Measurements from ENCODE around the gene TM7SF2. TPM values are rescaled to one million over a fixed set of nuclear protein-coding genes. Genes with fewer than 3 reads are reported as not detected.

Gene TM7SF2
- total RNA-seq, 1 donor from 2014 or later, result 36.1 TPM

GRCh38 chr11:65087216-65087615 is 24.5 kb upstream of the TM7SF2 start:
- Histone ChIP-seq H3K27me3 (no peaks in the 10 kb centered on the region), H3K36me3 (no peaks in the 10 kb centered on the region), H3K9ac (no peak overlapping the region), H3K27ac (no peak overlapping the region), H2AFZ (replicated peaks) (no peak overlapping the region), H3K79me2 (ENCODE audit: low read depth) (peaks cover 28% of the 10 kb centered on the region), H3F3A (ENCODE audit: low read depth) (peaks cover 8% of the 10 kb centered on the region), H3K4me1 (peaks cover 14% of the 10 kb centered on the region), H3K4me3 (no peak overlapping the region), H4K20me1 (ENCODE audit: low read depth) (no peaks in the 10 kb centered on the region), H3K9me3 (ENCODE audit: low read depth) (no peaks in the 10 kb centered on the region), H3K4me2 (no peak overlapping the region)
- Mint-ChIP-seq H3K27me3 (ENCODE audit: insufficient read depth, low read depth) (peaks cover 9% of the 10 kb centered on the region), H3K9me3 (no peaks in the 10 kb centered on the region), H3K36me3 (peaks cover 6% of the 10 kb centered on the region), H3K27ac (no peak overlapping the region), H3K4me1 (peaks cover 20% of the 10 kb centered on the region), H3K4me3 (peak overlapping the region; percentile 48)
- TF ChIP-seq EZH2 (IDR thresholded peaks at IDR 0.05) (no peak), EZH2phosphoT487 (IDR thresholded peaks at IDR 0.05) (no peak)
- TF ChIP-seq, protein P1, sequence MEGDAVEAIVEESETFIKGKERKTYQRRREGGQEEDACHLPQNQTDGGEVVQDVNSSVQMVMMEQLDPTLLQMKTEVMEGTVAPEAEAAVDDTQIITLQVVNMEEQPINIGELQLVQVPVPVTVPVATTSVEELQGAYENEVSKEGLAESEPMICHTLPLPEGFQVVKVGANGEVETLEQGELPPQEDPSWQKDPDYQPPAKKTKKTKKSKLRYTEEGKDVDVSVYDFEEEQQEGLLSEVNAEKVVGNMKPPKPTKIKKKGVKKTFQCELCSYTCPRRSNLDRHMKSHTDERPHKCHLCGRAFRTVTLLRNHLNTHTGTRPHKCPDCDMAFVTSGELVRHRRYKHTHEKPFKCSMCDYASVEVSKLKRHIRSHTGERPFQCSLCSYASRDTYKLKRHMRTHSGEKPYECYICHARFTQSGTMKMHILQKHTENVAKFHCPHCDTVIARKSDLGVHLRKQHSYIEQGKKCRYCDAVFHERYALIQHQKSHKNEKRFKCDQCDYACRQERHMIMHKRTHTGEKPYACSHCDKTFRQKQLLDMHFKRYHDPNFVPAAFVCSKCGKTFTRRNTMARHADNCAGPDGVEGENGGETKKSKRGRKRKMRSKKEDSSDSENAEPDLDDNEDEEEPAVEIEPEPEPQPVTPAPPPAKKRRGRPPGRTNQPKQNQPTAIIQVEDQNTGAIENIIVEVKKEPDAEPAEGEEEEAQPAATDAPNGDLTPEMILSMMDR (IDR thresholded peaks at IDR 0.05), result no peak
- no peak for DNase-seq (ENCODE audit: low spot score)

DNA sequence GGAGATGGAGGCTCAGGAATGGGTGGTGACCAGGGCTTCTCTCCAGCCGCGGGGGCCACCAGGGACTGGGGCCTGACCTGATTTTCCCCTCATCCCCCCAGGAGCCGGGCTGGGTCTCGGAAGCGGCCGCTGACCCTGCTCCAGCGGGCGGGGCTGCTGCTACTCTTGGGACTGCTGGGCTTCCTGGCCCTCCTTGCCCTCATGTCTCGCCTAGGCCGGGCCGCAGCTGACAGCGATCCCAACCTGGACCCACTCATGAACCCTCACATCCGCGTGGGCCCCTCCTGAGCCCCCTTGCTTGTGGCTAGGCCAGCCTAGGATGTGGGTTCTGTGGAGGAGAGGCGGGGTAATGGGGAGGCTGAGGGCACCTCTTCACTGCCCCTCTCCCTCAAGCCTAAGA is 23.8 kb upstream of the TM7SF2 start:
- H3K4me3 Mint-ChIP-seq, result no peak overlapping the region
- Histone ChIP-seq H3K9ac (no peak overlapping the region), H4K20me1 (ENCODE audit: low read depth) (no peaks in the 10 kb centered on the region), H3F3A (ENCODE audit: low read depth) (peaks cover 8% of the 10 kb centered on the region), H2AFZ (replicated peaks) (no peak overlapping the region), H3K79me2 (ENCODE audit: low read depth) (peaks cover 22% of the 10 kb centered on the region), H3K36me3 (no peaks in the 10 kb centered on the region), H3K27me3 (no peaks in the 10 kb centered on the region), H3K4me3 (no peak overlapping the region), H3K27ac (no peak overlapping the region), H3K4me1 (peaks cover 10% of the 10 kb centered on the region), H3K9me3 (ENCODE audit: low read depth) (no peaks in the 10 kb centered on the region), H3K4me2 (no peak overlapping the region)
- TF ChIP-seq EZH2 (IDR thresholded peaks at IDR 0.05) (no peak), EZH2phosphoT487 (IDR thresholded peaks at IDR 0.05) (no peak)
- TF ChIP-seq, protein P1 (IDR thresholded peaks at IDR 0.05), result no peak
- no peaks in the 10 kb centered on the region for H3K9me3 Mint-ChIP-seq
- peaks cover 9% of the 10 kb centered on the region for H3K27me3 Mint-ChIP-seq (ENCODE audit: insufficient read depth, low read depth)
- peaks cover 17% of the 10 kb centered on the region for H3K4me1 Mint-ChIP-seq
- no peak for DNase-seq (ENCODE audit: low spot score)
- H3K36me3 Mint-ChIP-seq, result peaks cover 5% of the 10 kb centered on the region
- H3K27ac Mint-ChIP-seq, result no peak overlapping the region

- Histone ChIP-seq H3K9ac (no peak overlapping the region), H3K36me3 (no peaks in the 10 kb centered on the region), H3K4me2 (no peak overlapping the region), H4K20me1 (ENCODE audit: low read depth) (no peaks in the 10 kb centered on the region), H3K4me3 (no peak overlapping the region), H3F3A (ENCODE audit: low read depth) (peaks cover 2% of the 10 kb centered on the region), H3K4me1 (peaks cover 6% of the 10 kb centered on the region), H3K9me3 (ENCODE audit: low read depth) (no peaks in the 10 kb centered on the region), H3K79me2 (ENCODE audit: low read depth) (peaks cover 10% of the 10 kb centered on the region), H2AFZ (replicated peaks) (no peak overlapping the region), H3K27ac (no peak overlapping the region), H3K27me3 (no peaks in the 10 kb centered on the region)
- no peak for DNase-seq (ENCODE audit: low spot score)
- TF ChIP-seq EZH2 (IDR thresholded peaks at IDR 0.05), result no peak
- TF ChIP-seq, protein P1 (IDR thresholded peaks at IDR 0.05), result no peak
- no peak for TF ChIP-seq EZH2phosphoT487 (IDR thresholded peaks at IDR 0.05)
- no peaks in the 10 kb centered on the region for H3K9me3 Mint-ChIP-seq
- peaks cover 9% of the 10 kb centered on the region for H3K27me3 Mint-ChIP-seq (ENCODE audit: insufficient read depth, low read depth)
- H3K27ac Mint-ChIP-seq, result no peak overlapping the region
- H3K36me3 Mint-ChIP-seq, result peaks cover 4% of the 10 kb centered on the region
- H3K4me3 Mint-ChIP-seq, result no peak overlapping the region
- peaks cover 8% of the 10 kb centered on the region for H3K4me1 Mint-ChIP-seq
Measured at GRCh38 chr11:65089621-65090020, 22.1 kb upstream of the TM7SF2 start.
